Central memory CD4-positive, alpha-beta T cell (primary cell): ENCODE measurements around the gene LGALS9.
"Not testable (repeated sequence)": the region's sequence is repeated elsewhere in the genome, so short reads cannot be mapped to it uniquely, and the experiment has no call there.

Experiments
- DNase-seq: peaks from one replicate; pipeline ENCODE4 v3.0.0; 2022

Gene LGALS9

GRCh38 chr17:27631897-27632725, 1.1 kb downstream of the LGALS9 start:
- no peak for DNase-seq

- not testable (repeated sequence) for DNase-seq
Measured at GRCh38 chr17:27632766-27633165, 1.8 kb downstream of the LGALS9 start.

GRCh38 chr17:27633312-27634025, 2.5 kb downstream of the LGALS9 start:
- DNase-seq, result no peak

GRCh38 chr17:27634026-27634335, 3.0 kb downstream of the LGALS9 start:
- DNase-seq, result no peak

- no peak for DNase-seq
Measured at GRCh38 chr17:27634776-27635175, 3.8 kb downstream of the LGALS9 start.

GRCh38 chr17:27635275-27635823, 4.4 kb downstream of the LGALS9 start:
- DNase-seq, result no peak

- not testable (repeated sequence) for DNase-seq
Measured at GRCh38 chr17:27636005-27636520, 5.1 kb downstream of the LGALS9 start.

- not testable (repeated sequence) for DNase-seq
Measured at GRCh38 chr17:27637818-27638217, 6.8 kb downstream of the LGALS9 start.

- DNase-seq, result not testable (repeated sequence)
Measured at GRCh38 chr17:27638415-27638914, 7.5 kb downstream of the LGALS9 start.

- DNase-seq, result no peak
Measured at GRCh38 chr17:27640790-27641189, 9.8 kb downstream of the LGALS9 start.

GRCh38 chr17:27644586-27644985, 13.6 kb downstream of the LGALS9 start:
- no peak for DNase-seq

GRCh38 chr17:27645621-27646020, 14.6 kb downstream of the LGALS9 start:
- not testable (repeated sequence) for DNase-seq

GRCh38 chr17:27646232-27646631, 15.2 kb downstream of the LGALS9 start:
- DNase-seq, result no peak

- DNase-seq, result no peak
Measured at GRCh38 chr17:27647765-27648164, 16.8 kb downstream of the LGALS9 start.

GRCh38 chr17:27649111-27649571, 18.2 kb downstream of the LGALS9 start:
- DNase-seq, result not testable (repeated sequence)

- no peak for DNase-seq
Measured at GRCh38 chr17:27649929-27650328, 18.9 kb downstream of the LGALS9 start.

- no peak for DNase-seq
Measured at GRCh38 chr17:27650836-27651235, 19.8 kb downstream of the LGALS9 start.

GRCh38 chr17:27651411-27652345, 20.7 kb downstream of the LGALS9 start:
- DNase-seq, result peak; percentile 39

GRCh38 chr17:27653449-27653971, 22.5 kb downstream of the LGALS9 start:
- DNase-seq, result not testable (repeated sequence)

- no peak for DNase-seq
Measured at GRCh38 chr17:27654136-27654535, 23.1 kb downstream of the LGALS9 start.

GRCh38 chr17:27654654-27655524, 23.9 kb downstream of the LGALS9 start:
- DNase-seq, result peak; percentile 40
